Measurements from ENCODE around the gene ZKSCAN1.

GRCh38 chr7:100064162-100064561 lies 48.8 kb downstream of the ZKSCAN1 start:
- TF ChIP-seq EZH2 (IDR thresholded peaks at IDR 0.05; ENCODE audit: borderline replicate concordance, insufficient read depth, low read depth, low read length, poor library complexity, severe bottlenecking) (no peak), CTCF (IDR thresholded peaks at IDR 0.05) (no peak)

Data from B cell (primary cell).